Occipital lobe (tissue), 2 donors: ENCODE measurements around the gene RPL41. TPM values are rescaled to one million over a fixed set of nuclear protein-coding genes. Genes with fewer than 3 reads are reported as not detected.
A peak's percentile ranks its signal among the peaks of the same experiment; 100 is the strongest.
"Not testable (repeated sequence)": the region's sequence is repeated elsewhere in the genome, so short reads cannot be mapped to it uniquely, and the experiment has no call there.

Experiments
- DNase-seq: peaks from one replicate; lab custom pipeline; 2025; lab: John Stamatoyannopoulos, UW
- total RNA-seq: library from RNA; depleted of rRNA; stranded (reverse); fragments of >200 nt; gene quantifications from one replicate; pipeline ENCODE4 v1.2.3, GENCODE V29; 2014

The RPL41 gene
- total RNA-seq, 1 donor from 2014 or later = 1,070 TPM

- no peak for DNase-seq
Measured at GRCh38 chr12:56154246-56154771, 37.9 kb downstream of the RPL41 start.

- no peak for DNase-seq
Measured at GRCh38 chr12:56154818-56155217, 38.4 kb downstream of the RPL41 start.

GRCh38 chr12:56155256-56155845, 38.9 kb downstream of the RPL41 start:
- no peak for DNase-seq

GRCh38 chr12:56156464-56157200, 40.2 kb downstream of the RPL41 start:
- not testable (repeated sequence) for DNase-seq

- DNase-seq = peak; percentile 56
Measured at GRCh38 chr12:56157201-56158028, 41.0 kb downstream of the RPL41 start.

GRCh38 chr12:56158029-56158925, 41.8 kb downstream of the RPL41 start, which contains the start of gene MYL6:
TSS of gene MYL6 (plus strand) at chr12:56158359. CDS start at chr12:56158402, 43 bp downstream.
- DNase-seq = peak; percentile 95

GRCh38 chr12:56158926-56159461, 42.6 kb downstream of the RPL41 start:
- DNase-seq = peak; percentile 19

GRCh38 chr12:56159482-56160192, 43.2 kb downstream of the RPL41 start:
- DNase-seq = no peak

GRCh38 chr12:56160193-56160763, 43.8 kb downstream of the RPL41 start:
- no peak for DNase-seq

- no peak for DNase-seq
Measured at GRCh38 chr12:56160894-56161689, 44.7 kb downstream of the RPL41 start.

- no peak for DNase-seq
Measured at GRCh38 chr12:56161690-56162351, 45.4 kb downstream of the RPL41 start.

- DNase-seq = no peak
Measured at GRCh38 chr12:56162468-56163290, 46.2 kb downstream of the RPL41 start.

- no peak for DNase-seq
Measured at GRCh38 chr12:56163533-56164344, 47.3 kb downstream of the RPL41 start.

- no peak for DNase-seq
Measured at GRCh38 chr12:56164345-56164729, 47.9 kb downstream of the RPL41 start.

- no peak for DNase-seq
Measured at GRCh38 chr12:56165369-56165768, 48.9 kb downstream of the RPL41 start.
